ENCODE measurements around the gene HHIPL1. TPM values are rescaled to one million over a fixed set of nuclear protein-coding genes. Genes with fewer than 3 reads are reported as not detected.
A peak's percentile ranks its signal among the peaks of the same experiment; 100 is the strongest.

Gene HHIPL1
- total RNA-seq, 1 experiment from 2014 or later = not detected

DNA sequence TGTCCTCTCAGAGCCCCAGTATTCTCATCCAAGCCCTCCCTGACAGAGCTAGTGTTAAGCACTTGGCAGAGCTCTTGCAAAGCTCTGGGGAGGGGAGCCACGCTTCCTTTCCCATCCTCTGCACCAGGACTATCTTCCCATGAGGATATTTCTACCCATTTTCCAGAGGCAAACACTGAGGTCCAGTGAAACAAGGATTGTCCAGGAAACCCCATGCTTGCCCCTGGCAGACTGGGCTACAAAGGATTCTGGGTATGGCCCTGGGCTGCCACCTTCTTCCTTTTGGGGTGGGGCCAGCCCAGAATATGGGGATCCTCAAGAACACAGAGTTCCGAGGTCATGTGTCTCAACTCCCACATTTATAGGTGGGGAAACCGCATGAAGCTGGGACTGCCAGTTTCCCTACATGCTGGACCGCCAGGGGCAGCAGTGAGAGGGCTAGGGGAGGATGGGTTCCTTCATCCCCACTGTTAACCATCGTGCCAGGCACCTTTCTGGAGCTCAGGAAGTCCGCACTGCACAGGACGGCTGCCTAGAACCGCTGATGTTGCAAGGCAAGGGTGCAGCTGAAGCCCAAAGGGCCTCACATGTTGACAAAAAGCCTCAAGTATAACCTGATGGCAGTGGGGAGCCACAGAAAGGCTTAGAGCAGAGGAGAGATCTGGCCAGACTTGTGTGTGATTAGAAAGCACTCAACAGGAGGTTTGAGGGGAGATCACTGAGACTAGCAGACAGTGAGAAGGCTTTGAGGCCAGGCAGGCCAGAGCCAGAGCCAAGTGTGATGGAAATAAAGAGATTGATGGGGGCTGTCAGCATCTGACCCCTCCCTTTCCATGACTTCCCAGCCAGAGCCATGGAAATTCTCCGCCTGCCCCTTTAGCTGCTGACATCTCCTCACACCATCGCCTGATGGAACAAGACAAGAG lies 35.4 kb upstream of the HHIPL1 start:
- DNase-seq (ENCODE audit: low read depth) = no peak

- DNase-seq (ENCODE audit: low read depth) = no peak
Observed at GRCh38 chr14:99611646-99612045, 33.3 kb upstream of the HHIPL1 start.

- no peak for DNase-seq (ENCODE audit: low read depth)
Observed at GRCh38 chr14:99612071-99612737, 32.7 kb upstream of the HHIPL1 start.

DNA sequence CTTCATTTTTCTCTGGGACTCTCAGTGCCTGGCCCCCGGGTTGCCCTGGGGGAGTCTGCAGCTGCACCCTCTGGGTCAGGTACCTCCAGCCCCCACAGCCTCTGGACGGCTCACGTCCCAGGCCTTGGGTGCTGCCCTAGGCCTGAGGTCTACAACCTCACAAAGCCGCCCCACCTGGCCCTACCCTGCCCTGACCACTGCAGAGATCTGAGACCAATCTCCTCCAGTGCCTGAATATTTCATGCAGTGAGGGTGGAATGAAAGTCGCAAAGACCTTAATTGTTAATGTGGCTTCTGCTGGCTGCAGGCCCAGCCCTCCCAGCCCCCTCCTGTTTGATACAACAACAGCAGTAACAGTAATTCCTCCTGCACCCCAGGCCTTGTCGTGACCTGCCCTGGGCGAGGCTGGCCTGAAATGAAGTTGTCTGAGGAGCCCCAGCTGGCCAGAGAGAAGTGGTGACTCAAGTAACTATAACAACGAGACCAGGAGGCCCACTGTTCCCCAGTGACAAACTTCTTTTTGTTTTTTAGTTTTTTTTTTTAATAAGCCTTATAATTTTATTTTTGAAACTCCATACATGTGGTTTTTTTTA lies 32.1 kb upstream of the HHIPL1 start:
- DNase-seq (ENCODE audit: low read depth) = no peak

DNA sequence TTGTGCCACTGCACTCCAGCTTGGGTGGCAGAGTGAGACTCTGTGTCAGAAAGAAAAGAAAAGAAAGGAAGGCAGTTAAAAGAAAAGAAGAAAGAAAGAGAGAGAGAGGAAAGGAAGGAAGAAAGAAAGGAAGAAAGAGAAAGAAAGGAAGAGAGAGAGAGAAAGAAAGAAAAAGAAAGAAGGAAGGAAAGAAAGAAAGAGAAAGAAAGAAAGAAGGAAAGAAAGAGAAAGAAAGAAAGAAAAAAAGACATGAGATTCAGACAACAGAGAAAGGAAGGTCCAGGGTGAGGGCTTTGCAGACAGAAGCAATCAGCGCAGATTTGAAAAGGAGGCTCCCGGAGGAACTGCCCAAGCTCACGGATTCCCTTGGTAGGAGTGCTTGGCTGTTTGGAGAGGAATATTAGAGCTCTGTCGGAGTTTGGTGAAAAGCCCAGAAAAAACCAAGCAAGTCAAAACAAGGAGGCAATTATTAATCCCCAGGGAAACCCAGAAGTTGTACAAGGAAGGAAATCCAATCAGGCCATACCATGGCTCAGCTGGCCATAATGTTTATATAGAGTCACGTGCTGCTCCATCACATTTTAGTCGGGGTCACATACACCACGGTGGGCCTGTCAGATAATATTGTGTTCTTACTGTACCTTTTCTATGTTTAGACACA lies 29.3 kb upstream of the HHIPL1 start:
- DNase-seq (ENCODE audit: low read depth) = no peak

DNA sequence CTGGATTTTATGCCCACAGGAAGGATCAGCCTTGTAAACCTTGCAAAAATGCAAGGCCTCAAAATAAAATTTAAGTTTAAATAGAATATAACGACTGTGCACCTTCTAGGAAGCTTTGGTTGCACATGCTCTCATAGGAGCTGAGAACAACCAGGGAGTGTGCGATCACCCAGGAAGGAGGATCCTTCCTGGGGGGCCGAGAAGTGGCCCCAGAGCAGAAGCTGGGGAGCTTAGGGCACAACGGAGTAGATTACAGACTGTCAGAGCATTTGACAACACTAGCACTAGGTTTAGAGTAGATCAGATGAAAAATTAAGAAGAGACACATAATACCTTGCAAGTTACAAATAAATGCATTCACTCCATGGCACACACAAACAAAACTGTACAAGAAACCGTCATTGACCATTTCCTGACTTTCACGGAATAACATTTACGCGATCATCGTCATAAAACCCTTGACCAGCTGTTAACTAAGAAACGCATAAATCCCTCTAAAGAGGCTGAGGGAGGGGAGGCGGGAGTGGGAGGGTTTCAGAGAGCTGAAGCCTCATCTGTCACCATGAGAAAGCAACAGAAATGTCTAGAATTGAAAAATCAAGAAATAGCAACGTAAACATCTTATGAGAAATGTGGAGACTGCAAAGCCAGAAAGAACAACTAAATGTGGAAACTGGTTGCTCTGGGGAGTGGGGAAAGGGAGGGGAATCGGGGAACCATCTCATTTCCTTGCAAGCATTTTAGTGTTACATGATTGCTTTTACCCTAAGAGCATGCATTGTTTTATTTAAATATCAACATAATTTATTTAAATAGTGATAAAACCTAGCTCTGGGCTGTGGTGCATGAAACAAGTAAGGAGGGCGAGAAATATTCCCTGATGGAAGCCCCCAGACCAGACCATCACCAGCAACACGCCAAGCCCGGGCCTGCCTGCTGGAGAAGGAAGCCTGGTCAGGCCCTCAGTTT lies 27.8 kb upstream of the HHIPL1 start:
- DNase-seq (ENCODE audit: low read depth) = no peak

DNA sequence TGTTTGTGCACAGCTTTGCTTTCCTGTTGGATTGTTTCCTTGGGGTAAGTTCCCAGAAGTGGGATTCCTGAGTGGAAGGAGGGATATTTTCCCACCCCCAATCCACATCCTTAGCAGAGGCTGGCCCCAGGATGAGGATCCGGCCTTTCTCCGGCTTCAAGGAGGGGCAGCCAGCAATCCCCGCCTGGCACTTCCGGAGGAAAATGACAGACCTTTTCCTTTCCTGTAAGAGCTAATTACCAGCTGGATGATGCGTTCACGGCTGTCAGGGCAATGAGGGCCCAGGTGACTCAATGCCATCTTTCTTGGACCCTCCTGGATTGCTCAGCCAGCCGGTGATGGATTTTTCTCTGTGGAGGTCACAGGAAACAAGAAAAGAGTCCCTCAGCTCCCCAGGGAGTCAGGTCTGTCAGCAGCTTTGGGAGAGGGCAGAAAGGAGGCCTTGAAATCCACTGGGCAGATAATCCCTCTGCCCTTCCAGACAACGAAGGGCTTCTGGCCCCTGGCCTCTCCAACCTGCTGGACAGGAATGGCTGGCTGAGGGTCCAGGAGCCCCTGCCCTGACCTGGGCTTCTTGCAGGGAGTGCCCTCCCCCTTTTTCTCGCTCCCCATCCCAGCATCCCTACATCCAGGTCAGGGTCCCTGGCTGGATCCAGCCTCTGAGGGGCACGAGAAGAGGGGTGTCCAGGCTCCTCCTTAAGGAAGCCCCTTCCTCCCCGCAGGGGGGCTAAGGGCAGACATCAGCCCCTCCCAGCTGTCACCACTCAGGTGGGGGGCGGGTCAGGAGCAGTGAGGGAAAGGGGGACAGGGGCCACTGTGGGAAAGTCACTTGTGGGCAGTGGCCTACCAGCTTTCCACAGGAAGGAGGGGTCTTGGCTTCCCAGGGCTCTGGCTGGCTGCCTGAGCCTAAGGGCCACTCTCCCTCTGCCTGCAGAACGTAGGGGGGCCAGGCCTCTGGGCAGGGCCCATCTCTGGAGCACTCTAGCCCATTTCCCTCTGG lies 24.8 kb upstream of the HHIPL1 start:
- DNase-seq (ENCODE audit: low read depth) = peak; percentile 92

- DNase-seq (ENCODE audit: low read depth) = no peak
Observed at GRCh38 chr14:99621948-99622347, 23.0 kb upstream of the HHIPL1 start.

GRCh38 chr14:99624024-99624423 lies 20.9 kb upstream of the HHIPL1 start:
- no peak for DNase-seq (ENCODE audit: low read depth)

DNA sequence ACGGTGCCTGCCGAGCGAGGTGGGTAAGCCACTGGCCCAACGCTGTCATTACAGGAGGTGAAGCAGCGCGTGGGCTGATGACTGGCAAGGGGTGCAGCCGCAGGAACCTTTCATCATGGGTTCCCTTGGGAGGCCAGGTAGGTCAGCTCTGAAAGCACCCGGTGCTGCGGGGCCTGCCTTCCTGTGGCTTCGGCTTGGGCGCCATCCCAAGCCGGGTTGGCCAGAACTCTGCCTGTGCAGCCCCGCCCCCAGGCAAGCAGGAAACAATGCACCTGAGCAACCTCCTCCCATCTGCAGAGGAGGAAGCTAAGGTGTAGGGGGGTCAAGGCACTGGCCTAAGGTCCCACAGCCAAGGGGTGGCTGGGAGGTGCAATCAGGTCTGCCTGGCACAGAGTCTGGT lies 20.0 kb upstream of the HHIPL1 start:
- no peak for DNase-seq (ENCODE audit: low read depth)

- DNase-seq (ENCODE audit: low read depth) = no peak
Observed at GRCh38 chr14:99625476-99625875, 19.5 kb upstream of the HHIPL1 start.

GRCh38 chr14:99626041-99626648 lies 18.8 kb upstream of the HHIPL1 start:
- DNase-seq (ENCODE audit: low read depth) = no peak

GRCh38 chr14:99627100-99627499 lies 17.8 kb upstream of the HHIPL1 start:
- DNase-seq (ENCODE audit: low read depth) = no peak

DNA sequence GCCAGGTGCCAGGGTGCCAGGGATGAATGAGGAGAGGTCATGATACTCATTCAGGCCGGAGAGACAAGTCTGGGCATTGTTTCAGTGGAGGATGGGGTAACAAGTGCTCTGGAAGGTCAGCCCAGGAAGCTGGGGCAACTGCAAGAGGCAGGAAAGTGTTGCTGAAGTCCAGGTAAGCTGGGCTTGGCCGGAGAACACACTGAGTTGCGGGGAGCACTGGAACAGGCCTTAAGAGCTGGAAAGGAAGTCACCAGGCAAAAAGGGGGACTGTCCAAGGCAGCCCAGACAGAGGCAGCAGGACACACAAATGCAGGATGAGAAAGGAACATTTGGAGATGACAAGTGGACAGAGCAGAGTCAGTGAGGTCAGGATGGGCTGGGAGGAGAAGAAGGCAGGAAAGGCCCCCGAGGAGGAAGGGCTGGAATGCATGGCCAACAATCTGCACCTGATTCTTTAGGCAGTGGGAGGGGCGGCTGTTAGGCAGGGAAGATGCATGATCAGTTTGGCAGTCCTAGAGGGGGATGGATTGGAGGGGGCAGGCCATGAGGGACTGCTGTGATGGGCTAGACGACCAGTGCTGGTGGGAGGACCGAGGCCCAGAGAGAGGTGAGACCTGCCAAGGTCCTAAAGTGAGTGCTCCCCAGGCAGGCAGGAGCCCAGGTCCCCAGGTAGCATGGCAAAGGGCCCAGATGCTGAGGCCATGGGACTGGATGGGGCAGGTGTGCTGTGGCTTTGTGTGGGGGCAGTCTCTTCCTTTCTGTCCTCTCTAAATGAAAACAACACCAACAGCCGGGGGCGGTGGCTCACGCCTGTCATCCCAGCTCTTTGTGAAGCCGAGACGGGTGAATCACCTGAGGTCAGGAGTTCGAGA lies 17.2 kb upstream of the HHIPL1 start:
- no peak for DNase-seq (ENCODE audit: low read depth)

DNA sequence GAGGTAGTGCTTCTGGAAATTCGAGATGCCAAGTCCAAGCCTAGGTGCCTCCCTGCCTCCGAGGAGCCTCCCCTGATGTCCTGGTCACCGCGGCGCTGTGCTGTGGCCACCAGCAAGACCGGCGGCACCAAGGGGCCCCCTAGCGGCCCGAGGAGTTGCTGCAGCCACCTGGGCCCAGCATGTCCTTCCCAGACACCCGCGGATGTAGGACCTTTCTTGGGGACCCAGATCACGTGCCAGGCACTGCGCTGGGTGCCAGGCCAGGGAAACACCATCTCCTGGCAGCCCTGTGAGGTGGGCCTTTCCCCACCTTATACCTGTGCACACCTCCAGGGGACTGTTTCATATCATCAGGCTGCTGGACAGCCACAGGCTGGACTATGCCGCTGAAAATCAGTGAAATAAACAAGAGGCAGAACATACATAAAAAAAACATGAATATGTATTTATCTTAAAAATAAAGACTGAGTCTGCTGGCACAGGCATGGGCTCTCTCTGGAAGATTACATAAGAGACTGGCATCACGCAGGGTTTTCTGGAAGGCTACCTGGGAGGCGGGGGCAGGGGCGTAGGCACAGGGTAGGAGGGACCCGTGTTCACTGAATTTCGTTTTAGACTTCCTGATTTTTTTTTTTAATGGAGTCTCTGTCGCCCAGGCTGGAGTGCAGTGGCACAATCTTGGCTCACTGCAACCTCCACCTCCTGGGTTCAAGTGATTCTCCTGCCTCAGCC lies 15.9 kb upstream of the HHIPL1 start:
- DNase-seq (ENCODE audit: low read depth) = peak; percentile 71

DNA sequence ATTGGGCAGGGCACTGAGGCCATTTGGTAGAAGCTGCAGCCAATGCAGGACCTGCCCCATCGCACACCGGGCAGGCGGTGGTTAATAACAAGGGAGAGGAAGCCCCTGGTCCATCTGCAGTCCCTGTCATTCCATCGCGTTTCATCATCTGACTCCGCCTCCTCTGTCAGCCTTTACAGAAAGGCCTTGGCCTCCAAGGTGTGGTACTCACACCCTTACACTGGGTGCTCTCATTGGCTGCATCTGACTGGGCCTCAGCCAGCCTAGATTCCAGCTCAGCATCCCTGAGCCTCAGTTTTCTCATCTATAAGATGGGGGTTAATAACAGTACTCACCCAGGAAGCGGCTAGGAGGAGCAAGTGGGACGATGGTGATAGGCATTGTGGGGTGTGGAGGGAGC lies 14.7 kb upstream of the HHIPL1 start:
- no peak for DNase-seq (ENCODE audit: low read depth)

DNA sequence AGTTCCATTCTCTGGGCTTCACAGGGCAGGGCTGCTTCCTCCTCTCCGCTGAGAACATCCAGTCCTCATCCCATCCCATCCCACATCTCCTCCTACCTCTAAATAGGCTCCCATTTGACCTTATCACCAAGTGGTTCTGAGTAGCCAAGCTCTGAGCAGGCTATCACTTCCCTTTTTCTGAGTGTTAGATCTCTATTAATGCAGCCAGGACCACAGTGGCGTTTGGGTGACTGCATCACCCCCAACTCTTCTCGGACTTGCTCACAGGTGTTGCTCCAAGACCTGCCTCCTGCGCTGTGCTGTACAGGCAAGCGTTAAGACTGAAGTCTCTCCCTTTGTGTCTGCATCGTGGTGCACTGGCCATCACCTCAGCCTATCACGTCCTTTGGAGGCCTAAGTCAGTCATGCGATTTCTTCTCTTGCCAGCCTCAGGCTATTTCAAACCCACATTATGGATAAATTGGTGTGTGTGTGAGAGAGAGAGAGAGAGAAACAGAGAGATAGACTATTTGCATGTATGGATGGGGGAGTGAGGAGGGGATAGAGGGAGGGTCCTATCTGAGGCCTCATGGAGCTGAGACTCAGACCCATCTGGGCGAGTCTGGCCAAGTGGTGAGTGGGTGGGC lies 12.4 kb upstream of the HHIPL1 start:
- no peak for DNase-seq (ENCODE audit: low read depth)
